Stimulated activated CD4-positive, alpha-beta T cell treated with anti-CD3 and anti-CD28 coated beads, Interleukin-2, amount 100 ng/mL, for 24 hours (primary cell): ENCODE data around the gene UBE2J2.

Experiments
- DNase-seq, 2 donors: peaks; one replicate each; pipeline ENCODE4 v3.0.0-alpha.2; 2020

UBE2J2 gene

DNA sequence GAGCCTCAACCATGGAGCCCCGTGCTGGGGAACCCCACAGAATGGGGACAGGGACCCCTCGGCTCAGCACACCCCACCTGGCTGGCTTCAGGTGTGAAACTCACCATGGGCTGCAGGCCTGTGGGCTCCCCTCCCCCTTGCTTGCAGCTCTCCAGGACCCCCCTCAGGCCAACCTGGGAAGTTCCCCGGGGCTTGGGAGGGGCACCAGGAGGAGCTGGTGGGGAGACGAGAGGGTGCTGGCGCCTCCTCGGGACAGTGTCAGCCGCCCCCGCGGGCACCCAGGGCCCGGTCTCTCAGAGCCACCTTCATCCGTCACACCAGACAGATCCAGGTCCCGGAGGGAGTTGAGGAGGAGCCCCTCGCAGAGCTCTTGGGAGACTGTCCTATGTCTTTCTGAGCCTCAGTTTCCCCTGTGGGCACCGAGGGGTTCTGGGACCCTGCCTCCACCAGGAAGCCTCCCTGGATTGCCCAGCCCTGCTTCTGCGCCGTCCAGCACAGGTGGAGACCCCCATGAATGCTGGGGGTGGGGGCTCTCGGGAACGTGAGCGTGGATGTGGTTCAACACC lies 66.6 kb downstream of the UBE2J2 start:
- DNase-seq, result no peak

DNA sequence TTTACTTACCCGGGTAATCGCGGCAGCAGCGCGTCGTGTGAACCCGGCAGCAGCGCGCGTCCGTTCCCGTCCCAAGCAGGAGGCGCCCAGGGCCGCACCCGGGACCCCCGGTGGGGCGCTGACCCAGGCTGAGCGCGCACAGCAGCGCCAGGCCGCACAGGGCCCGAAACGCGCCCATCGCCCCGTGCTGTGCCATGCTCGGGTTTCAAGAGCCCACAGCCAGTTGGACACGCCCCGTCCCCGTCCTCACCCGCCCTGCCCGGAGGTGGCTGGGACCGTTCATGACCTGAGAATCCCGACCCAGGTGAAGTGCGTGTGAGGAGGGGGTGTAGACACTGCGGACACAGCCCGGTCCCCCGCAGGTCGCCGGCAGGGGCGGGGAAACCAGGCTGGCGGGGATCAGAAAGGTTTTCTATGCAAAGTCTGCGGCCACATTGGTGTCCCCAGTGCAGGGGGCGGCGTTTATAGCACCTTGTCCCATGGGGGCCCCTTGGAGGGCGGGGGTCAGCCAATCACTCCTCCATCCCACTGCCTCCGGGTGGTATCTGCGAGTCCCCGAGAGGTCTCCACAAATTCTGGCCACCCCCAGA lies 67.2 kb downstream of the UBE2J2 start, which contains the start of gene TNFRSF18:
TSS of gene TNFRSF18 (minus strand) at position 217 of the 590 bp plus-strand sequence. CDS start at position 196, 21 bp downstream.
- peak; percentile 60 to 73 for DNase-seq

DNA sequence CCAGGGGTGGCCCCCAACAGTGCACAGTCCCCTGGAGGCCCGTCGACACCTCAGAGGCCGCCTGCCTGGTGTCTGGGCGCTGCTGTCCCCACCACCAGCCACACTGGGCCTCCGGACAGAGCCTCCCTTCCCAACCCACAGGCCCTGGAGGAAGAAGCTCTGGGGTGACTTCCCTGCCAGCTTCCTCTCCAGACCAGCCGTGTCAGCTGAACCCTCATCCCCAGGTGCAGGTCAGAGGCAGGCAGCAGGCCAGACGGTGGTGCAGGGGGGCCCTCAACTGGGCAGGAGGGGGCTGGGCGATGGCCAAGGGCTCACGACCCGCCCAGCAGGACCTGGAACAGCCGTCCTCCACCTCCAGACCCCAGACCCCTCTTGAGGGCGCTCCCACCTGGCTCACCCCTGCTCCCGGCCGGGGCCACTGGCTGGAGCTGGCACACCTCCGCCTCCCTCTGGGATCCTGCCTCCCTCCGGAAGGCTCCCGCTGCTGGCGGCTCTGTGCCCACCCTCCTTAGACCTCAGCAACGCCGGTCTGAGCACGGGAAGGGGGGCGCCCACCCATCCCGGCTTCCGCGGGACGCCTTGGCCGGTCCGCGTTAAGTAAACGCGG lies 67.8 kb downstream of the UBE2J2 start:
- no peak for DNase-seq

DNA sequence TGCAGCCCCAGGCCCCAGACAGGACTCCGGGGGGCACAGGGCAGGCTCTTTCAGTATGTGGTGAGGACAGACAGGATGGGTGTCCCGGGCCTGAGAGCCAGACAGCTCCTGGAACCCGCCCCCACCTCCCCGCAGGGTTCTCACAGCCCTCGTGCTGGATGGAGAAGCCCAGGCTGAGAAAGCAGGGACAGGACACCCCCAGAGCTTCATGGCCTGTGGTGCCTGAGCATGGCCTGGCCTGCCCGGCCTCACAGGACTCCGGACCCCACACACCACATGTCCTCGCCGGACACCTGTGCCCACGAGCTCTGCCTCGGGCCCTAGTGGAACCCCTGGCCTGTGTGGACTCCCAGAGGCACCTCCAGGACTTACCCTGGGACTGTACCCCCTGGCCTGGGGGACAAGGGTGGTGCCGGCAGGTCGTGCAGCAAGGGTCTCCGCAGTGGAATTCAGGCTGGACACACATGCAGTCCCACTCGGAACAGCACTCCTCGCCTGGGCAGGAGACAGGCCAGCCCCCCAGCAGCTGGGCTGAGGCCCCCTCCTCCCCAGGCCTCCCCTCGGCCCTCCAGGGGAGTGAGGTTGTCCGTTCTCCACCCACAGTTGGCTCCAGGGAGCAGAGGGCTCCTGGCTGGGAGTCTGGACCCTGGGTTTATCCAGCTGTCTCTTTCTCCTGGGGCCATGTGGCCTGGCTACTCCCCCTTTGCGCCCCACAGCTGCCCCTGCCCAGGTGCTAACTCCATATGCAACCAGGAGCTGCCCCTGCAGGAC lies 68.5 kb downstream of the UBE2J2 start:
- no peak for DNase-seq

DNA sequence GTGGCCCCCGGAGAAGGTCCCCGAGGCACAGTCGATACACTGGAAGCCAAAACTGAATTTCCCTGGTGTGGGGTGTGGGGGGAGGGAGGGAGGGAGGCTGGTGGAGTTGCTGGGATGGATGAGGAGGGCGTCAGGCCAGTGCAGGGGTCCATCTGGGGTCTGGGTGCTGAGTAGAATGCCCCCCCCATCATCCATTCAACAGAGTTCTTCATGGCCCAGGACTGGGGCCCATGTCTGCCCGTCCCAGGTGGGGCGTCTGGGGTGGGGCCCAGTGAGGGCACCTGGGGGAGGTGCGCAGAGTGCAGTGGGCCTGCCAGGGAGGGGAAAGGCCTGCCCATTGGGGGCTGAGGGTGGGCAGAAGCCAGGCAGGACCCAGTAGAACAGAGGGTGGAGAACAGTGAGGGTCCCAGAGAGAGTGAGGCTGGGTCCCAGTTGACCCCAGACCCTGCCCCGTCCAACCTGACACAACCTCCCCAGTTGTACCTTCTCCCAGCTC lies 69.2 kb downstream of the UBE2J2 start:
- no peak for DNase-seq
